ENCODE measurements around the gene RBBP5. TPM values are rescaled to one million over a fixed set of nuclear protein-coding genes. Genes with fewer than 3 reads are reported as not detected.

Gene RBBP5
- total RNA-seq, 1 experiment from 2014 or later, result 17.9 TPM

- intact Hi-C loops (cut with micrococcal nuclease; ENCODE audit: unreplicated experiment), result no loop called here
- Histone ChIP-seq H3K27me3 (ENCODE audit: insufficient read depth, low read depth) (no peaks in the 10 kb centered on the region), H3K9me3 (ENCODE audit: insufficient read depth, low read depth) (no peaks in the 10 kb centered on the region), H2AFZ (no peak overlapping the region), H3K9me2 (ENCODE audit: insufficient read depth) (no peaks in the 10 kb centered on the region), H3K27ac (no peak overlapping the region), H4K20me1 (ENCODE audit: insufficient read depth) (no peaks in the 10 kb centered on the region), H3K36me3 (ENCODE audit: low read depth) (no peaks in the 10 kb centered on the region), H3K4me3 (no peak overlapping the region), H3F3A (ENCODE audit: insufficient read depth, low read depth) (no peaks in the 10 kb centered on the region), H3K4me1 (replicated peaks; ENCODE audit: insufficient read depth) (no peaks in the 10 kb centered on the region), H3K4me2 (no peak overlapping the region), H3K79me2 (ENCODE audit: low read depth) (no peaks in the 10 kb centered on the region)
- ChIA-PET POLR2A (ENCODE audit: unreplicated experiment) (no interaction called here), CTCF (no interaction called here)
- DNase-seq, result no peak
- no TSS peak for BruUV-seq (replicated peaks)
- TF ChIP-seq, protein P1, sequence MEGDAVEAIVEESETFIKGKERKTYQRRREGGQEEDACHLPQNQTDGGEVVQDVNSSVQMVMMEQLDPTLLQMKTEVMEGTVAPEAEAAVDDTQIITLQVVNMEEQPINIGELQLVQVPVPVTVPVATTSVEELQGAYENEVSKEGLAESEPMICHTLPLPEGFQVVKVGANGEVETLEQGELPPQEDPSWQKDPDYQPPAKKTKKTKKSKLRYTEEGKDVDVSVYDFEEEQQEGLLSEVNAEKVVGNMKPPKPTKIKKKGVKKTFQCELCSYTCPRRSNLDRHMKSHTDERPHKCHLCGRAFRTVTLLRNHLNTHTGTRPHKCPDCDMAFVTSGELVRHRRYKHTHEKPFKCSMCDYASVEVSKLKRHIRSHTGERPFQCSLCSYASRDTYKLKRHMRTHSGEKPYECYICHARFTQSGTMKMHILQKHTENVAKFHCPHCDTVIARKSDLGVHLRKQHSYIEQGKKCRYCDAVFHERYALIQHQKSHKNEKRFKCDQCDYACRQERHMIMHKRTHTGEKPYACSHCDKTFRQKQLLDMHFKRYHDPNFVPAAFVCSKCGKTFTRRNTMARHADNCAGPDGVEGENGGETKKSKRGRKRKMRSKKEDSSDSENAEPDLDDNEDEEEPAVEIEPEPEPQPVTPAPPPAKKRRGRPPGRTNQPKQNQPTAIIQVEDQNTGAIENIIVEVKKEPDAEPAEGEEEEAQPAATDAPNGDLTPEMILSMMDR (conservative IDR thresholded peaks at IDR 0.05), result no peak
- no peak for TF ChIP-seq EZH2 (IDR thresholded peaks at IDR 0.05; ENCODE audit: low read depth)
These were observed 5.9 kb upstream of the RBBP5 start for GRCh38 chr1:205127646-205128045.

DNA sequence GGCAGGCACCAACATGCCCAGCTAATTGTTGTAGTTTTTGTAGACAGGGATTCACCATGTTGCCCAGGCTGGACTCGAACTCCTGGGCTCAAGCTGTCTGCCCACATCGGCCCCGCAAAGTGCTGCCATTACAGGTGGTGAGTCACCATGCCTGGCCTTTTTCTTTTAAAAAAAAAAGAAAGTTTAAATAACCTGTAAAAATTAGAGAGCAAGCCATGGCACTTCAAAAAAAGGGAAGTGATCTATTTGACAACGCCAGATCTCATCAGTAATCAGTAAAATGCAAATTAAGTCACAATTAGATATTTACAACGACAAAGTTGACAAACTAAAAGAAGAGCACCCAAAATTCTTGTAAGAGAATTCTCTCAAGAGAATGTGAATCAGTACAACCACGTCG is 2.9 kb upstream of the RBBP5 start:
- no peak overlapping the region for H2AFZ ChIP-seq
- peaks cover 13% of the 10 kb centered on the region for H3K4me1 ChIP-seq (replicated peaks; ENCODE audit: insufficient read depth)
- peaks cover 20% of the 10 kb centered on the region for H3K79me2 ChIP-seq (ENCODE audit: low read depth)
- ChIA-PET POLR2A (ENCODE audit: unreplicated experiment) (interaction anchor here (0.7 kb wide), 1 partner anchor 127 kb away, joined by 4 read pairs; no protein-coding TSS in a partner anchor), CTCF (no interaction called here)
- intact Hi-C loops (cut with micrococcal nuclease; ENCODE audit: unreplicated experiment), result no loop called here
- no peaks in the 10 kb centered on the region for H3F3A ChIP-seq (ENCODE audit: insufficient read depth, low read depth)
- BruUV-seq (replicated peaks), result no TSS peak
- H3K9me3 ChIP-seq (ENCODE audit: insufficient read depth, low read depth), result no peaks in the 10 kb centered on the region
- no peak overlapping the region for H3K4me3 ChIP-seq
- H3K4me2 ChIP-seq, result no peak overlapping the region
- H3K27me3 ChIP-seq (ENCODE audit: insufficient read depth, low read depth), result no peaks in the 10 kb centered on the region
- no peaks in the 10 kb centered on the region for H3K36me3 ChIP-seq (ENCODE audit: low read depth)
- H3K9me2 ChIP-seq (ENCODE audit: insufficient read depth), result no peaks in the 10 kb centered on the region
- H4K20me1 ChIP-seq (ENCODE audit: insufficient read depth), result peaks cover 3% of the 10 kb centered on the region; the same call in 1 of the 2 replicates
- no peak for TF ChIP-seq EZH2 (IDR thresholded peaks at IDR 0.05; ENCODE audit: low read depth)
- TF ChIP-seq, protein P1 (conservative IDR thresholded peaks at IDR 0.05), result no peak
- H3K27ac ChIP-seq, result no peak overlapping the region
- no peak for DNase-seq

DNA sequence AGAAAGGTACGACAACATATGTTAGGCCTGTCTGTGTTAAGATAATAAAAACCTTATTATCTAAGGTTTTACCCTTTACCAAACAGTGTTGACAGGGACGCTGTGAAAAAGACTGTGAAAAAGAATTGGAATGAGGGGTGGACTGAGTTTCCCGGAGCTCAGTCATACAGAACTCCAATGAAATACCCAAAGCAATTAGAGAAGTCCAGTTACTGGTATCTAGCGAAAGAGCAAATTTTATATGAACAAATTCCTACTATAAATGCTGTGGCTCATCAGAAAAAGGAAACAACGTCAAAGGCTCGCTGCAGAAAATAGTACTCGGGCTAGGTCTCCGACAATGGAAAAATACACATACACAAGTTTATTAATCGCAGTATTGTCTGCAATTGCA is 708 bp upstream of the RBBP5 start:
- TSS peak; percentile 65 for BruUV-seq (replicated peaks)
- Histone ChIP-seq H3K27me3 (ENCODE audit: insufficient read depth, low read depth) (no peaks in the 10 kb centered on the region), H3K36me3 (ENCODE audit: low read depth) (0 out of 2 replicates have a peak, but pooled peaks cover 4% of the 10 kb centered on the region), H3K9me2 (ENCODE audit: insufficient read depth) (no peaks in the 10 kb centered on the region), H3K4me1 (replicated peaks; ENCODE audit: insufficient read depth) (peaks cover 13% of the 10 kb centered on the region), H3K4me3 (peak overlapping the region; percentile 84), H3K79me2 (ENCODE audit: low read depth) (peaks cover 35% of the 10 kb centered on the region), H3K9me3 (ENCODE audit: insufficient read depth, low read depth) (no peaks in the 10 kb centered on the region), H4K20me1 (ENCODE audit: insufficient read depth) (peaks cover 3% of the 10 kb centered on the region; the same call in 1 of the 2 replicates), H3F3A (ENCODE audit: insufficient read depth, low read depth) (no peaks in the 10 kb centered on the region), H3K27ac (peak overlapping the region; percentile 79), H2AFZ (peak overlapping the region; percentile 90), H3K4me2 (peak overlapping the region; percentile 99)
- POLR2A ChIA-PET (ENCODE audit: unreplicated experiment), result interaction anchor here (0.6 to 0.7 kb wide), 2 partner anchors 44 to 197 kb away, joined by 3 to 4 read pairs; no protein-coding TSS in a partner anchor
- intact Hi-C loops (cut with micrococcal nuclease; ENCODE audit: unreplicated experiment), result loop anchor here (1.0 to 2.0 kb wide), 5 partner anchors 18 to 606 kb away; partner anchors contain the start of genes DSTYK, MDM4 and TMCC2
- CTCF ChIA-PET, result no interaction called here
- no peak for DNase-seq
- no peak for TF ChIP-seq EZH2 (IDR thresholded peaks at IDR 0.05; ENCODE audit: low read depth)
- TF ChIP-seq, protein P1 (conservative IDR thresholded peaks at IDR 0.05), result 0 out of 2 replicates have a peak, but pooled peaks have one; percentile 49
